Vagina (tissue), 2 donors: Measurements from ENCODE around the gene PHF5A. TPM values are rescaled to one million over a fixed set of nuclear protein-coding genes. Genes with fewer than 3 reads are reported as not detected.

Source experiments
- DNase-seq, 2 donors: peaks; one replicate each; pipeline ENCODE4 v3.0.0-alpha.2; 2017; ENCODE audit errors: extremely low spot score in 2 of 2
- H3K27ac ChIP-seq: fragments of 200-600 bp; sonication (generic); one replicate; pipeline ENCODE4 v1.5.1; 2019
- H3K27me3 ChIP-seq: fragments of 200-600 bp; sonication (generic); one replicate; pipeline ENCODE4 v1.5.1; 2019
- H3K36me3 ChIP-seq, 2 donors: fragments of 200-600 bp; sonication (generic); one replicate each; pipeline ENCODE4 v1.5.1; 2017 to 2019
- H3K4me1 ChIP-seq: fragments of 200-600 bp; sonication (generic); one replicate; pipeline ENCODE4 v1.5.1; 2019
- H3K4me3 ChIP-seq, 2 donors: fragments of 200-600 bp; sonication (generic); 1 replicate in 1 of 2; 2 replicates in 1 of 2; pipeline ENCODE4 v1.5.1; 2016 to 2019
- H3K9me3 ChIP-seq: fragments of 200-600 bp; sonication (generic); one replicate; pipeline ENCODE4 v1.5.1; 2019
- POLR2A ChIP-seq, 2 donors: fragments of 450-650 bp; IDR thresholded peaks; one replicate each; pipeline ENCODE4 v1.6.1; 2017; ENCODE audit warnings: antibody characterized with exemption in 2 of 2, mild to moderate bottlenecking in 2 of 2, moderate library complexity in 2 of 2
- POLR2AphosphoS5 ChIP-seq, 2 donors: sonication (generic); formaldehyde crosslinking; IDR thresholded peaks; one replicate each; pipeline ENCODE4 v1.9.0; 2017; ENCODE audit warnings: antibody characterized with exemption in 2 of 2, mild to moderate bottlenecking in 2 of 2, low read depth in 1 of 2; ENCODE audit not compliant: insufficient read depth in 1 of 2
- intact Hi-C: fragments of 100-400 bp; cut with DNase I; formaldehyde crosslinking; loops from one replicate; pipeline ENCODE4 v1.15.1; 2023
- total RNA-seq: library from RNA; depleted of rRNA; stranded (reverse); fragments of >200 nt; gene quantifications from one replicate; pipeline ENCODE4 v1.2.3, GENCODE V29; 2016
- TF ChIP-seq, protein P1 (sequence below), 3 experiments: fragments of 450-650 bp in 2 of 3; fragments of 200-600 bp in 1 of 3; sonication (generic) in 1 of 3; IDR thresholded peaks; one replicate each; pipeline ENCODE4 v1.5.1; 2017 to 2019; ENCODE audit warnings: antibody characterized with exemption in 3 of 3, mild to moderate bottlenecking in 2 of 3, moderate library complexity in 2 of 3

The PHF5A gene
- total RNA-seq, 1 donor from 2014 or later, result 35.4 TPM

DNA sequence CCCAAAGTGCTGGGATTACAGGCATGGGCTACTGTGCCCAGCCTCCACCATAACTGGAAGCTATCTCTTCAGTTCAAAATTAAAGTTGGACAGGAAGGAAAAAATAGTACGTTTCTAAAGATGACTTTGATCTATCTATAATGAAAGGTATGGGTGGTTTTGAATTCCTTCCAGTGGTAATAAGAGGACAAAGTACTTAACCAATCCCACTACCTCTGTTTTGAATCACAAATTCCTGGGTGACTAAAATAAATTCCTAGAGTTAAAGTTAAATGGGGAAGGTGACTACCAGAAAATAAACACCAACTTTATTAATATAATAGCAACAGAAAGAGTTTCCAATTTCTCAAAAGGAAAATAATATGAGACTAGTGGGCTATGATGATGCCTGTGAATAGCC is 9.1 kb downstream of the PHF5A start:
- H3K27me3 ChIP-seq, result no peaks in the 10 kb centered on the region
- peaks cover 3 to 52% of the 10 kb centered on the region in 2 donors for H3K36me3 ChIP-seq
- DNase-seq, result no peak
- intact Hi-C loops, result no loop called here
- TF ChIP-seq, protein P1, sequence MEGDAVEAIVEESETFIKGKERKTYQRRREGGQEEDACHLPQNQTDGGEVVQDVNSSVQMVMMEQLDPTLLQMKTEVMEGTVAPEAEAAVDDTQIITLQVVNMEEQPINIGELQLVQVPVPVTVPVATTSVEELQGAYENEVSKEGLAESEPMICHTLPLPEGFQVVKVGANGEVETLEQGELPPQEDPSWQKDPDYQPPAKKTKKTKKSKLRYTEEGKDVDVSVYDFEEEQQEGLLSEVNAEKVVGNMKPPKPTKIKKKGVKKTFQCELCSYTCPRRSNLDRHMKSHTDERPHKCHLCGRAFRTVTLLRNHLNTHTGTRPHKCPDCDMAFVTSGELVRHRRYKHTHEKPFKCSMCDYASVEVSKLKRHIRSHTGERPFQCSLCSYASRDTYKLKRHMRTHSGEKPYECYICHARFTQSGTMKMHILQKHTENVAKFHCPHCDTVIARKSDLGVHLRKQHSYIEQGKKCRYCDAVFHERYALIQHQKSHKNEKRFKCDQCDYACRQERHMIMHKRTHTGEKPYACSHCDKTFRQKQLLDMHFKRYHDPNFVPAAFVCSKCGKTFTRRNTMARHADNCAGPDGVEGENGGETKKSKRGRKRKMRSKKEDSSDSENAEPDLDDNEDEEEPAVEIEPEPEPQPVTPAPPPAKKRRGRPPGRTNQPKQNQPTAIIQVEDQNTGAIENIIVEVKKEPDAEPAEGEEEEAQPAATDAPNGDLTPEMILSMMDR (IDR thresholded peaks at IDR 0.05), result no peak
- no peak for TF ChIP-seq POLR2A (IDR thresholded peaks at IDR 0.05)
- TF ChIP-seq POLR2AphosphoS5 (IDR thresholded peaks at IDR 0.05; ENCODE audit: insufficient read depth in 1 of 2, low read depth in 1 of 2), result no peak
- H3K27ac ChIP-seq, result no peak overlapping the region
- H3K9me3 ChIP-seq, result no peaks in the 10 kb centered on the region
- no peaks in the 10 kb centered on the region for H3K4me1 ChIP-seq
- no peak overlapping the region for H3K4me3 ChIP-seq

DNA sequence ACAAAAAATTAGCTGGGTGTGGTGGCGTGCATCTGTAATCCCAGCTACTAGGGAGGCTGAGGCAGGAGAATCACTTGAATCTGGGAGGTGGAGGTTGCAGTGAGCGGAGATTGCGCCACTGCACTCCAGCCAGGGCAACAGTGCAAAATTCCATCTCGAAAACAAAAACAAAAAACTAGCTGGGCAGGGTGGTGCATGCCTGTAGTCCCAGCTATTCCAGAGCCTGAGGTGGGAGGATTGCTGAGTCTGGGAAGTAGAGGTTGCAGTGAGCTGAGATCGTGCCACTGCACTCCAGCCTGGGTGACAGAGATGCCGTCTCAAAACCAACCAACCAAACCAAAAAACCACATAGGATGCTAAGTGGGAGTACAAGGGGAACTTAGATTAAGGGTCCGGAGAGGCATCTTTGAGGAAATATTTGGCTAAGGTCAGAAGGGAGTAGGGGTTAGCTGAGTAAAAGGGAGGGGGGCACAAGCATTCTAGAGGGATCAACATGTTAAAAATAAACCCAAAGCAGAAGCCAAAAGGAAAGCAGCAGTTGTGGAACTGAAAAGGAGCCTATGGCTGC is 10.2 kb downstream of the PHF5A start:
- intact Hi-C loops, result no loop called here
- Histone ChIP-seq H3K27me3 (no peaks in the 10 kb centered on the region), H3K4me1 (no peaks in the 10 kb centered on the region), H3K4me3 (no peak overlapping the region), H3K27ac (no peak overlapping the region), H3K9me3 (no peaks in the 10 kb centered on the region), H3K36me3 (peaks cover 0 to 42% of the 10 kb centered on the region in 2 donors)
- no peak for DNase-seq
- TF ChIP-seq POLR2A (IDR thresholded peaks at IDR 0.05) (no peak), POLR2AphosphoS5 (IDR thresholded peaks at IDR 0.05; ENCODE audit: insufficient read depth in 1 of 2, low read depth in 1 of 2) (no peak)
- TF ChIP-seq, protein P1 (IDR thresholded peaks at IDR 0.05), result no peak

DNA sequence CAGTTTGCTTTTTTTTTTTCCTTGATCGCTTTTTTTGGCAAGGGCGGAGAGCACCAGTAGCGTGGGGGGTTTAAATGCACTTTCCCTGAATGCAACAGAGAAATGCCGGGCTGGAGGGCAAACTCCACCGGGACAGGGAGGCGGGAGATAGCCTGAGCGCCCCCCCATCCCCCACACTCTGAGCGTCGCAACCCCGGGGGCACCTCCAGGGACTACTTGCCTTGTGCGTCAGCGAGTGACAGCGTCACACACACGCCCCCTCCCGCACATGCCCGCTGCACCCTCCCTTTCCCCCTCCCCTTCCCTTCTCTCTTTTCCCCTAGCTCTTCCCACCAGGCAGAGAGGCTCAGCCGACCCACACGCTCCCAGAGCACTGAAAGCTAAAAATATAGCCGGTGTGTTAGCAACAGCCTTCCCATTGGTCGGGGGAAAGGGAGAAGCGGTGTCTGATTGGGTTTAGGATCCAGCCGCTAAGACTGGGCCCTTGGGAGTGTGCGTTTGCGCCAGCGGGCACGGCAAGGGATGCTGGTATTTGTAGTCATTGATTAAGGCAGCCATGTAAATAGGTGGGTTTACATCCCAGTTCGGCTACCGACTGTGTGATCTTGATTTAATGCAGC is 20.2 kb downstream of the PHF5A start:
- Histone ChIP-seq H3K36me3 (no peaks in the 10 kb centered on the region), H3K9me3 (no peaks in the 10 kb centered on the region), H3K4me1 (peaks cover 7% of the 10 kb centered on the region), H3K4me3 (peak overlapping the region; percentile 91 to 95), H3K27ac (peak overlapping the region; percentile 99), H3K27me3 (no peaks in the 10 kb centered on the region)
- intact Hi-C loops, result no loop called here
- DNase-seq, result peak in 1 of 2 donors; percentile 100
- TF ChIP-seq, protein P1 (IDR thresholded peaks at IDR 0.05), result no peak
- peak; percentile 97 to 98 for TF ChIP-seq POLR2AphosphoS5 (IDR thresholded peaks at IDR 0.05; ENCODE audit: insufficient read depth in 1 of 2, low read depth in 1 of 2)
- TF ChIP-seq POLR2A (IDR thresholded peaks at IDR 0.05), result peak; percentile 13 to 96

DNA sequence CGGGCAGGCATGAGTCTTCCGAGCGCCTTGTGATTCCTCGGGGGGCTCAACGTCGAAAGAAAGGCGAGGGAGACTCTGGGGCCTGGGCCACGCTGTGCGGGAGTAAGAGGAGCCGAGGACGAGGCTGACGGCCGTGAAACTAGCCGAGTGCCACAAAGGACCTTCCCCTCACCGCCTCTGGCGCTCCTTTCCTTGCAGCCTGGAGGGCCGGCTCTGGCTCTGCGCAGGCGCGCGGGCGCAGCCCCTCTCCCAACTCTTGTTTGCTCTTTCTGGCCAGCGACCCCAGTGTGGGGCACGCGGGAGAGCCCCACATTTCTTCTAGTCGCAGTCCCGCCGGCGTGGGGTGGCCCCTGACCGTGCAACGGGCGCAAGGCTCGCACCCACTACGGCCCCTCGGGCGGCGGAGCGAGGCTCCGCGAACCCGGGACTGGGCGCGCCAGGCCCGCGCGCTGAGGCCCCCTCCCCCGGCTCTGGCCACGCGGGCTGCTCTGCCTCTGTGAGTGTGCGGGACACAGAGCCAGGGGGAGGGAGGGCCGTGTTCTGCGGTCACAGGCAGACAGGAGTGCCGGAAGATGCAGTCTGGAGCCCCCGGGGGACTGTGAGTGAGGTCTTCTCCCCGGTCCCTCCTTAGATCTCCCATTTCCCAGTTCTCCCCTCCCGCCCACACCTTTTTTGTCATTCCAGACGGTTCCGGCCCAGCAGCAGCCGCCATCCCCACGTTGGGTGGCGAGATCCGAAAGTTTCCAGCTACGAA is 20.9 kb downstream of the PHF5A start:
- H3K27me3 ChIP-seq, result no peaks in the 10 kb centered on the region
- peaks cover 14% of the 10 kb centered on the region for H3K4me1 ChIP-seq
- H3K4me3 ChIP-seq, result peak overlapping the region; percentile 91 to 95
- no peaks in the 10 kb centered on the region for H3K36me3 ChIP-seq
- DNase-seq, result no peak
- no peak for TF ChIP-seq POLR2AphosphoS5 (IDR thresholded peaks at IDR 0.05; ENCODE audit: insufficient read depth in 1 of 2, low read depth in 1 of 2)
- TF ChIP-seq POLR2A (IDR thresholded peaks at IDR 0.05), result no peak
- TF ChIP-seq, protein P1 (IDR thresholded peaks at IDR 0.05), result no peak
- H3K27ac ChIP-seq, result peak overlapping the region; percentile 99
- intact Hi-C loops, result no loop called here
- H3K9me3 ChIP-seq, result no peaks in the 10 kb centered on the region
